Measurements from ENCODE around the gene DHCR24. TPM values are rescaled to one million over a fixed set of nuclear protein-coding genes. Genes with fewer than 3 reads are reported as not detected.
A peak's percentile ranks its signal among the peaks of the same experiment; 100 is the strongest.

DHCR24 gene
- total RNA-seq, 2 experiments from 2014 or later, result 59.5 to 64.7 TPM

DNA sequence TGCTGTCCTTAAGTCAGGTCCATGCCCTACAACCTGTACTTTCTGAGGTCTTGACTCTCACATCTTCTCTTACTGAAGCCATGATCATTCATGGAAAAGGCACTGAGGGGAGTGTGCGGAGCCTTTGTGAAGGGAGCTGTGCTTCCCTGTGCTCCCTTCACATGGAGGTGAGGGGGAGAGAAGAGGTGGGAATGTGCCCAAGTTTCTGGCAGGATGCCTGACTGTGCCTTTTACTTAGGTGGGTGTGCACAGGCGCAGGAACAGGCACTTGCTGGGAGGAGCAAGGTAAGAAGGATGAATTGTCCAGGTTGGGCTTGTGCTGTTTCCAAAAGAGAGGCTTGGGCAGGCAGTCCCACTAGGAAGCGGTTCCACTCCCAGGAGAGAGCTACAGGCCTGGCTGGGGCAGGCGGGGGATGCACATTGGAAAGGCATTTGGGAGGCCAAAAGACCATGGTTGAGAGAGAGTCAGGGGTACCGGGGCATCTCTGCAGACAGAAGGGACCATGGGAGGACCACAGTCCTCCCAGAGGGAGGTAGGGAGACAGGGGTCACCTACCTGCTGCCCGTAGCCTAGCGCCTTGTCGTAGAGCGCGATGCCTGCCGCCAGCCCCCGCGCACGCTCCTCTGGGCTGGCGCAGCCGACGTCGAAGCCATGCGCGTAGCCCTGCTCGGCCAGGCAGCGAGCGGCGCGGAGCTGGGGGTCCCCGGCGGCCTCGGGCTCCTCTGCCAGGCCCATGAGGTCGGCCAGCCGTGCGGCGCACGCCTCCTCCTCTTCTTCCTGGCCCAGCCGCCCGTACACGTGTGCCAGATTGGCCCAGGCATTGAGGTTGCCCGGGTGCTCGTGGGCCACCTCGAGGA is 86.7 kb downstream of the DHCR24 start:
- ATAC-seq, result no peak
- TF ChIP-seq, protein P1, sequence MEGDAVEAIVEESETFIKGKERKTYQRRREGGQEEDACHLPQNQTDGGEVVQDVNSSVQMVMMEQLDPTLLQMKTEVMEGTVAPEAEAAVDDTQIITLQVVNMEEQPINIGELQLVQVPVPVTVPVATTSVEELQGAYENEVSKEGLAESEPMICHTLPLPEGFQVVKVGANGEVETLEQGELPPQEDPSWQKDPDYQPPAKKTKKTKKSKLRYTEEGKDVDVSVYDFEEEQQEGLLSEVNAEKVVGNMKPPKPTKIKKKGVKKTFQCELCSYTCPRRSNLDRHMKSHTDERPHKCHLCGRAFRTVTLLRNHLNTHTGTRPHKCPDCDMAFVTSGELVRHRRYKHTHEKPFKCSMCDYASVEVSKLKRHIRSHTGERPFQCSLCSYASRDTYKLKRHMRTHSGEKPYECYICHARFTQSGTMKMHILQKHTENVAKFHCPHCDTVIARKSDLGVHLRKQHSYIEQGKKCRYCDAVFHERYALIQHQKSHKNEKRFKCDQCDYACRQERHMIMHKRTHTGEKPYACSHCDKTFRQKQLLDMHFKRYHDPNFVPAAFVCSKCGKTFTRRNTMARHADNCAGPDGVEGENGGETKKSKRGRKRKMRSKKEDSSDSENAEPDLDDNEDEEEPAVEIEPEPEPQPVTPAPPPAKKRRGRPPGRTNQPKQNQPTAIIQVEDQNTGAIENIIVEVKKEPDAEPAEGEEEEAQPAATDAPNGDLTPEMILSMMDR (IDR thresholded peaks at IDR 0.05), result no peak
- ChIA-PET CTCF (interaction anchor here (1.1 to 4.1 kb wide), 14 partner anchors 9 to 752 kb away, joined by 3 to 44 read pairs (median 6); partner anchors contain the start of genes DHCR24, PARS2 and TTC4), POLR2A (interaction anchor here (0.8 to 3.5 kb wide), 6 partner anchors 8 to 87 kb away, joined by 3 to 18 read pairs (median 4); partner anchors contain the start of genes DHCR24 and TTC4)
- Mint-ChIP-seq H3K27me3 (no peaks in the 10 kb centered on the region), H3K27ac (peak overlapping the region; percentile 88), H3K4me3 (peak overlapping the region; percentile 81), H3K4me1 (ENCODE audit: low read depth) (peaks cover 53% of the 10 kb centered on the region), H3K36me3 (ENCODE audit: low read depth) (no peaks in the 10 kb centered on the region), H3K9me3 (no peaks in the 10 kb centered on the region)
- no peak for DNase-seq
- intact Hi-C loops (cut with micrococcal nuclease), result no loop called here

Other genes starting within 250 kb of the DHCR24 start
- gene MROH7, start 245.4 kb downstream of the DHCR24 start, total RNA-seq, result under 1 TPM in 1 of 2 experiments, not detected in 1; 0.11 TPM
- 10 to 100 TPM; 26.7 to 28.2 TPM for gene TTC4, start 171.3 kb downstream of the DHCR24 start, total RNA-seq
- gene PARS2, start 122.7 kb downstream of the DHCR24 start, total RNA-seq, result 1 to 10 TPM; 6.0 to 6.7 TPM
- gene TTC22, start 85.9 kb downstream of the DHCR24 start, total RNA-seq, result 1 to 10 TPM; 3.3 to 3.5 TPM
- gene TMEM61, start 93.4 kb upstream of the DHCR24 start, total RNA-seq, result not detected
- gene BSND, start 111.7 kb upstream of the DHCR24 start, total RNA-seq, result not detected
- gene PCSK9, start 152.4 kb upstream of the DHCR24 start, total RNA-seq, result not detected

Data from activated CD8-positive, alpha-beta T cell treated with anti-CD3 and anti-CD28 coated beads for 36 hours (primary cell).